Measurements from ENCODE around the gene AMDHD2.
A peak's percentile ranks its signal among the peaks of the same experiment; 100 is the strongest.

Gene AMDHD2

GRCh38 chr16:2500918-2501750, 19.0 kb upstream of the AMDHD2 start:
- Histone ChIP-seq H3K27ac (ENCODE audit: low read depth, low read length, severe bottlenecking) (no peak overlapping the region), H3K4me3 (ENCODE audit: extremely low read depth, insufficient read depth, low read length, poor library complexity, severe bottlenecking) (peak overlapping the region; percentile 35)
- WGBS, 2 experiments (ENCODE audit: insufficient coverage in 2 of 2) = 57 to 66% methylated on average over 15 to 18 of the region's 23 CpGs

GRCh38 chr16:2501946-2502895, 17.9 kb upstream of the AMDHD2 start:
- H3K4me3 ChIP-seq (ENCODE audit: extremely low read depth, insufficient read depth, low read length, poor library complexity, severe bottlenecking) = no peak overlapping the region
- H3K36me3 ChIP-seq (ENCODE audit: control insufficient read depth, insufficient read depth, low read length) = no peaks in the 10 kb centered on the region
- H3K4me1 ChIP-seq (ENCODE audit: control insufficient read depth, insufficient read depth, low read length, poor library complexity, severe bottlenecking) = peaks cover 5% of the 10 kb centered on the region
- 85 to 93% methylated on average over 15 to 16 of the region's 18 CpGs for WGBS, 2 experiments (ENCODE audit: insufficient coverage in 2 of 2)
- no peaks in the 10 kb centered on the region for H3K9me3 ChIP-seq (ENCODE audit: control insufficient read depth, low read length)
- no peak overlapping the region for H3K27ac ChIP-seq (ENCODE audit: low read depth, low read length, severe bottlenecking)

More at GRCh38 chr16:2500918-2501750, 19.0 kb upstream of the AMDHD2 start:
- Histone ChIP-seq H3K9me3 (ENCODE audit: control insufficient read depth, low read length) (no peaks in the 10 kb centered on the region), H3K4me1 (ENCODE audit: control insufficient read depth, insufficient read depth, low read length, poor library complexity, severe bottlenecking) (peaks cover 5% of the 10 kb centered on the region), H3K36me3 (ENCODE audit: control insufficient read depth, insufficient read depth, low read length) (no peaks in the 10 kb centered on the region)

- H3K27ac ChIP-seq (ENCODE audit: low read depth, low read length, severe bottlenecking) = no peak overlapping the region
- no peak overlapping the region for H3K4me3 ChIP-seq (ENCODE audit: extremely low read depth, insufficient read depth, low read length, poor library complexity, severe bottlenecking)
- WGBS, 2 experiments (ENCODE audit: insufficient coverage in 2 of 2) = 88 to 92% methylated on average over 14 of the region's 14 CpGs
Observed at GRCh38 chr16:2505695-2506094, 14.5 kb upstream of the AMDHD2 start.

GRCh38 chr16:2507052-2507659, 13.0 kb upstream of the AMDHD2 start:
- H3K36me3 ChIP-seq (ENCODE audit: control insufficient read depth, insufficient read depth, low read length) = no peaks in the 10 kb centered on the region
- WGBS, 2 experiments (ENCODE audit: insufficient coverage in 2 of 2) = 84 to 85% methylated on average over 13 to 14 of the region's 14 CpGs
- no peak overlapping the region for H3K27ac ChIP-seq (ENCODE audit: low read depth, low read length, severe bottlenecking)

More at GRCh38 chr16:2505695-2506094, 14.5 kb upstream of the AMDHD2 start:
- H3K4me1 ChIP-seq (ENCODE audit: control insufficient read depth, insufficient read depth, low read length, poor library complexity, severe bottlenecking) = peaks cover 5% of the 10 kb centered on the region
- no peaks in the 10 kb centered on the region for H3K9me3 ChIP-seq (ENCODE audit: control insufficient read depth, low read length)
- H3K36me3 ChIP-seq (ENCODE audit: control insufficient read depth, insufficient read depth, low read length) = no peaks in the 10 kb centered on the region

GRCh38 chr16:2507665-2508064, 12.5 kb upstream of the AMDHD2 start:
- H3K4me3 ChIP-seq (ENCODE audit: extremely low read depth, insufficient read depth, low read length, poor library complexity, severe bottlenecking) = no peak overlapping the region

More at GRCh38 chr16:2507052-2507659, 13.0 kb upstream of the AMDHD2 start:
- no peaks in the 10 kb centered on the region for H3K9me3 ChIP-seq (ENCODE audit: control insufficient read depth, low read length)
- no peak overlapping the region for H3K4me3 ChIP-seq (ENCODE audit: extremely low read depth, insufficient read depth, low read length, poor library complexity, severe bottlenecking)
- H3K4me1 ChIP-seq (ENCODE audit: control insufficient read depth, insufficient read depth, low read length, poor library complexity, severe bottlenecking) = peaks cover 7% of the 10 kb centered on the region

DNA sequence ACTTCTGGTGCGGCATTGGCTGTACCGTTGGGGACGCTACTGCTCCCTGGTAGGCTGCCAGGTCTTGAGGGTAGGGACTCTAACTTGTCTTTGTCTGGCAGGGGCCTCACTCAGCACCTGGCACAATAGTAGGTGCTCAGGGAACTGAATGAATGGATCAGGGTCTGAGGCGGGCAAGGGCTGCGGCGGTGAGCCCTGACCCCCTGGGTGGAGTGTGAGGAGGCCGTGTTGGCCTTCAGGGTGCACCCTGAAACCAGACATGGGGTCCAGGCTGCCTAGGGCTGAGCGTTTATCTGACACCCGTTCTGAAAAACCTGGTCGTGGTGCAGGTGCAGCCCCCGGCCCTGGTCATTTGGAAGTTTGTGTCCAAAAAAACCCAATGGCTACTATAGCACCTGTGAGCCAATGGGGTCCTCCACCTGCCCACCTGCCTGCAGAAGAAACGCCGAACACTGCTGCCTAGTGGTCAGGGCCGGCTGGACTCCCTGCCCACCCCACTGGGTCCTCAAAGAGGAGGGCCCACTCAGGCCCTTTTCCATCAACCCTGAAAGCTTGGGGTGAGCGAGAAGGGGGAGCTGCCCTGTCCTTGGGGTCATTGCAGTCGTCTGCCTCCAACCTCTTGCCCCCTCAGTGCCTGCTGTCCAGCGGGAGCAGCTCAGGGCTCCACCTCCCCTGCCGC, 11.3 kb upstream of the AMDHD2 start:
- peaks cover 7% of the 10 kb centered on the region for H3K4me1 ChIP-seq (ENCODE audit: control insufficient read depth, insufficient read depth, low read length, poor library complexity, severe bottlenecking)
- no peaks in the 10 kb centered on the region for H3K9me3 ChIP-seq (ENCODE audit: control insufficient read depth, low read length)
- H3K36me3 ChIP-seq (ENCODE audit: control insufficient read depth, insufficient read depth, low read length) = no peaks in the 10 kb centered on the region
- WGBS, 2 experiments (ENCODE audit: insufficient coverage in 2 of 2) = 87 to 92% methylated on average over 18 of the region's 18 CpGs
- H3K4me3 ChIP-seq (ENCODE audit: extremely low read depth, insufficient read depth, low read length, poor library complexity, severe bottlenecking) = no peak overlapping the region
- H3K27ac ChIP-seq (ENCODE audit: low read depth, low read length, severe bottlenecking) = no peak overlapping the region

More at GRCh38 chr16:2507665-2508064, 12.5 kb upstream of the AMDHD2 start:
- Histone ChIP-seq H3K4me1 (ENCODE audit: control insufficient read depth, insufficient read depth, low read length, poor library complexity, severe bottlenecking) (peaks cover 7% of the 10 kb centered on the region), H3K36me3 (ENCODE audit: control insufficient read depth, insufficient read depth, low read length) (no peaks in the 10 kb centered on the region), H3K9me3 (ENCODE audit: control insufficient read depth, low read length) (no peaks in the 10 kb centered on the region), H3K27ac (ENCODE audit: low read depth, low read length, severe bottlenecking) (no peak overlapping the region)
- 94 to 97% methylated on average over 11 of the region's 11 CpGs for WGBS, 2 experiments (ENCODE audit: insufficient coverage in 2 of 2)

GRCh38 chr16:2511128-2511800, 8.9 kb upstream of the AMDHD2 start:
- 58 to 72% methylated on average over 13 to 23 of the region's 24 CpGs for WGBS, 2 experiments (ENCODE audit: insufficient coverage in 2 of 2)
- Histone ChIP-seq H3K27ac (ENCODE audit: low read depth, low read length, severe bottlenecking) (no peak overlapping the region), H3K4me1 (ENCODE audit: control insufficient read depth, insufficient read depth, low read length, poor library complexity, severe bottlenecking) (peaks cover 18% of the 10 kb centered on the region), H3K9me3 (ENCODE audit: control insufficient read depth, low read length) (no peaks in the 10 kb centered on the region), H3K4me3 (ENCODE audit: extremely low read depth, insufficient read depth, low read length, poor library complexity, severe bottlenecking) (no peak overlapping the region), H3K36me3 (ENCODE audit: control insufficient read depth, insufficient read depth, low read length) (peaks cover 3% of the 10 kb centered on the region)

DNA sequence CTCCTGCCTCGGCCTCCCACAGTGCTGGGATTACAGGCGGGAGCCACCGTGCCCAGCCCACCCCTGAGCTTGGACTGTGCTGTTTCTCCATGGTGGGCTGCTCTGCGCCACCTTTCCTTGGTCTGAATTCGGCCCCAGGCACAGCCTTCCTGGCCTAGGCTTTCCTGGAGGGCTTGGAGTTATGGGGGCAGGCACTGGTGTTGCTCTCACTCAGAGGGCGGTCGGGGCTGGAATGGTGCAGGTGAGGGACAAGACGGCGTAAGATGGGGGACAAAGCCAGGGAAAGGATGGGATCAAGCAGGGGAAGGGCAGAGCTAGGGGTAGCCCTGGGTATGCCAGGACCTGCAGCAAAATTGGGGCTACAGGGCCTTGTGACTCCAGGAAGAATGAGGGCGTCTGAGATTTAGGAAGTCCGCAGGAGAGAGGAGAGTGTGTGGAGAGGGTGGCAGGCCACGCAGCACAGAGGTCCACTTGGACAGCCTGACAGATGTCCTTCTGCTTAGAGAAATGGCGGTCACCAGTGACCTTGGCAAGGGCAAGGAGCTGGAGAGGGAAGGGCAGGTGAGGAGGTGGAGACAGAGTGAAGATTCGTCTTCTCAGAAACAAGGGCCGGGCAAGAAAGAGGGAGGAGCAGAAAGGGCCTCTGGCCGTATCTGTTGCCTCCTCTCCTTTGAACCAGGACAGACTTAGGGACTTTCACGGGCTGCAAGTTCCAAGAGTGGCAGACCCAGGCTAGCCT, 8.0 kb upstream of the AMDHD2 start:
- 88 to 94% methylated on average over 12 to 17 of the region's 17 CpGs for WGBS, 2 experiments (ENCODE audit: insufficient coverage in 2 of 2)
- no peak overlapping the region for H3K4me3 ChIP-seq (ENCODE audit: extremely low read depth, insufficient read depth, low read length, poor library complexity, severe bottlenecking)
- H3K27ac ChIP-seq (ENCODE audit: low read depth, low read length, severe bottlenecking) = no peak overlapping the region
- H3K36me3 ChIP-seq (ENCODE audit: control insufficient read depth, insufficient read depth, low read length) = peaks cover 3% of the 10 kb centered on the region
- peaks cover 27% of the 10 kb centered on the region for H3K4me1 ChIP-seq (ENCODE audit: control insufficient read depth, insufficient read depth, low read length, poor library complexity, severe bottlenecking)
- H3K9me3 ChIP-seq (ENCODE audit: control insufficient read depth, low read length) = no peaks in the 10 kb centered on the region

GRCh38 chr16:2512735-2513404, 7.3 kb upstream of the AMDHD2 start:
- peaks cover 3% of the 10 kb centered on the region for H3K36me3 ChIP-seq (ENCODE audit: control insufficient read depth, insufficient read depth, low read length)
- H3K9me3 ChIP-seq (ENCODE audit: control insufficient read depth, low read length) = no peaks in the 10 kb centered on the region
- 46 to 55% methylated on average over 11 to 15 of the region's 15 CpGs for WGBS, 2 experiments (ENCODE audit: insufficient coverage in 2 of 2)
- H3K27ac ChIP-seq (ENCODE audit: low read depth, low read length, severe bottlenecking) = peak overlapping the region; percentile 97
- H3K4me3 ChIP-seq (ENCODE audit: extremely low read depth, insufficient read depth, low read length, poor library complexity, severe bottlenecking) = peak overlapping the region; percentile 82
- H3K4me1 ChIP-seq (ENCODE audit: control insufficient read depth, insufficient read depth, low read length, poor library complexity, severe bottlenecking) = peaks cover 30% of the 10 kb centered on the region

All from mesodermal cell (in vitro differentiated cells).